ENCODE data around the gene SLC9A6.
"Not testable (repeated sequence)": the region's sequence is repeated elsewhere in the genome, so short reads cannot be mapped to it uniquely, and the experiment has no call there.

Gene SLC9A6

GRCh38 chrX:136025091-136025490, 39.9 kb downstream of the SLC9A6 start:
- DNase-seq, result no peak
- intact Hi-C loops (cut with DNase I), result loop anchor here (10.0 kb wide), 1 partner anchor 140 kb away; no protein-coding TSS in a partner anchor

DNA sequence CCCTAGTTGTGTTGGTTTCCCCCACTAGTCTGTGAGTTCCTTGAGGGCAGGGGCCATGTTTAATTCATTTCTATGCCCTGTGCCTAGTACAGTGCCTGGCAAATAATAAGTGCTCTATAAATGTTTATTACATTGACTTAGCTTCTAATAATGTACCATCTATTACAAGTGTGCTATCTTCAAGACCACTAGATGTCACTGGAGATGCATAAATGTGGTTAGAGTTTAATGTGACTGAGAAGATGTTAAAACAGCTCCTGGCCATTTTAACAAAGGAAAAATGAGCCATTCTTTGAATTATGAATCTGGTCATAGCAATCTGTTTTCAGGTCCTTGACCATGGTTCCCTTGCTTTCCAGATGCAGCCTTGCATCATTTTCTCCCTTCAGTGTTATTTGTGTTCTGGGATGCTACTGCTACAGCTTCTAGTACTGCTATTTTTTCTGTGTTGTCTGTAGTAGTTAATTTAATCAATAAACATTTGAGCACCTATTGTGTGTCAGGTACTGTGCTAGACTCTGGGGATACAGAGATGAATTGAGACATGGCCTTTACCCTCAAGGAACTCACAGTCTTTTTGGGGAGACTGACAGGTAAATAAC, 43.2 kb downstream of the SLC9A6 start:
- DNase-seq, result peak in 1 of 42 donors; percentile 17
- intact Hi-C loops (cut with DNase I), result loop anchor here (10.0 kb wide), 1 partner anchor 136 kb away; no protein-coding TSS in a partner anchor

DNA sequence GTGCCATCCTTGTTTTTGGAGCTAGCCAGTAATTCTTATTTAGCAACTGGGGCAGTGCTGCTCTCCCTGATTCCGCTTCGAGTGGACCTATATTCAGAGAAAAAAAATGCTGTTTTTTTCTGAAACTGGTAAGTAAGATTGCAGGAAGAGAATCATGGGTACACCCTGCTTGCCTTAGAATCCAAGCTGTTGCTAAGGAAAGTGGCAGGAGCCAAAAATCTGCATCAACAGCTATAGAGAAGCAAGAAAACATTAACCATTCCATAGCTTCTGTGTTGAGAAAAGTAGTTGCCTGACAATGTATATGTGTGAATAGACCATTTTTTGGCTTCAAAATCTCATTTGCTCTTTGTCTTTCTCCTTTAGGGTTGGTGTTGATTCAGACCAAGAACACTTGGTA, 44.5 kb downstream of the SLC9A6 start:
- DNase-seq, result no peak
- intact Hi-C loops (cut with DNase I), result loop anchor here (10.0 kb wide), 1 partner anchor 135 kb away; no protein-coding TSS in a partner anchor

DNA sequence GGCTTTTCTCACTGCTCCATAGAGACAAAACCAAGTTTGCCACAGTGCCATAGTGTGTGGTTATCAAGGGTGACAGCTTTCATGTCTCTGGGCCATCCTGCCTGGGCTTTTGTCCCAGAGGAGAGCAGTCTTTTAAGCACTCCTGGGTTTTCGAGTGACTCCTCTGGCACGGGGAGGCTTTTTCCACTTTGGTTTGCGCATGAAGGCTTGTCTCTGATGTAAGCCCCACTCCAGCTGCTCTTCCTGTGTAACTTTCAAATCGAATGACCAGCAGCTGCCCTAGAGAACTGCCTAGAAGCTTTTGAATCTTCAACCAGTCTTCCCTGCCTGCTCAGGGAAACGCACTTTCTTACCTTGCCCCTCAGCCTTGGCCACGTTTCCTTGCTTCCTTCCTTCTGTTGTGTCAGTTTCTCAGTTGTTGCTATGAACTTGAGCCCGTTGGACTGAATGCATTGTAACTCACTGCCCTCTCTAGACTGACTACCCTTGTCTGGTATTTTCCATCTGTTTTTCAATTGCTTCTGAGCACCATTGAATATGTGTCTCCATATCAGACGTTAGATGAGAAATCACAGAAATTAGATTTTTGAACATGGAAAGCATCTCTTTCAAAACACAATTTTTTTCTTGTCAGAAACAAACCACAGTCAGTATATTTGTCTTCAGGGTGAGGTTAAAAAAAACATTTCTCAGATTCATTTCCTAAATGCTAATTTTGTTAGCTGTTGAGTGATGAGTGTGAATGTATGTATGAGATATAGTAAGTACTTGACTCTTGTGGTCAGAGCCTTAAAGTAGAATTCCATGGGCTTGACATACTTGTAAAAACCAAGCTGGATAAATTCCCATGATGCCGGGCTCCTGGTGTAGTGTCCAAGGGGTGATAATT, 45.3 kb downstream of the SLC9A6 start:
- intact Hi-C loops (cut with DNase I), result no loop called here
- DNase-seq, result peak in 1 of 42 donors; percentile 16

GRCh38 chrX:136031626-136032025, 46.4 kb downstream of the SLC9A6 start:
- no peak for DNase-seq
- intact Hi-C loops (cut with DNase I), result no loop called here

DNA sequence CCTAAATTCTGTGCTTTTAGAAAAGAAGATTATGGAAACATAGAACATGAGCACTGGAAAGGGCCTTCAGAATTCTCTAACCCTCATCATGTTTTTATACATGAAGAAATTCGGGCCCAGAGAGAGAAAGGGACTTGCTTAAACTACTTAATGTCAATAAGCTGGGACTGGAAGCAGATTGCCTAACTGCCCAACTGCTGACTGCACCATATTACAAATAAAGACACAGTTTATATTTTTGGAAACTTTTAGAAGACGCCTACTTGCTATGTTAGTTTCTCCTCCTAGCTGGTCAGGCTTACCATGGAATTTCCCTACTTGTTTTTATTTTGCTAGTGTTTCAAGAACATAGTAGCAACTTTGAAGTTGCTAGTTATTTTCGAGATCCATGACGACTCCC, 47.1 kb downstream of the SLC9A6 start:
- DNase-seq, result no peak
- intact Hi-C loops (cut with DNase I), result no loop called here

- intact Hi-C loops (cut with DNase I), result no loop called here
- DNase-seq, result no peak
Observed at GRCh38 chrX:136034668-136035067, 49.4 kb downstream of the SLC9A6 start.

- intact Hi-C loops (cut with DNase I), result no loop called here
- no peak for DNase-seq
Observed at GRCh38 chrX:136035663-136036062, 50.4 kb downstream of the SLC9A6 start.

DNA sequence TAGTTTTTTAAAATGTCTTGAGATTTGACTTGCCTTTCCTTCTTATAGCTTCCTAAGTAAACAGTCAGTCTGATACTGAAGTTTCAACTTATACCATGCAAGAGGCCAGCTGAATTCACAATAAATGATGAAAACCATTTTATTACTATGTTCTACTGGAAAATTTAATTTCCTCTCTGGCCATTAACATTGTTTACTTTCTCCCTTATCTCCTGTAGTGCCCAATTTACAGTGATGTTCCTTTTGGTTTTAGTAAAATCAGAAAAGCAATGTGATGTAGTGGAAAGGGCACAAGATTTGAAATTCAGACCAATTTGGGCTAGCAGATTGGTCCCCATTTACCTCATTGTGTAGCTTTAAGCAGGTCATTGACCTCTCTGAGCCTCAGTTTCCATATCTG, 54.2 kb downstream of the SLC9A6 start:
- no peak for DNase-seq
- intact Hi-C loops (cut with DNase I), result no loop called here

- DNase-seq, result no peak
- intact Hi-C loops (cut with DNase I), result no loop called here
Observed at GRCh38 chrX:136039968-136040367, 54.7 kb downstream of the SLC9A6 start.

DNA sequence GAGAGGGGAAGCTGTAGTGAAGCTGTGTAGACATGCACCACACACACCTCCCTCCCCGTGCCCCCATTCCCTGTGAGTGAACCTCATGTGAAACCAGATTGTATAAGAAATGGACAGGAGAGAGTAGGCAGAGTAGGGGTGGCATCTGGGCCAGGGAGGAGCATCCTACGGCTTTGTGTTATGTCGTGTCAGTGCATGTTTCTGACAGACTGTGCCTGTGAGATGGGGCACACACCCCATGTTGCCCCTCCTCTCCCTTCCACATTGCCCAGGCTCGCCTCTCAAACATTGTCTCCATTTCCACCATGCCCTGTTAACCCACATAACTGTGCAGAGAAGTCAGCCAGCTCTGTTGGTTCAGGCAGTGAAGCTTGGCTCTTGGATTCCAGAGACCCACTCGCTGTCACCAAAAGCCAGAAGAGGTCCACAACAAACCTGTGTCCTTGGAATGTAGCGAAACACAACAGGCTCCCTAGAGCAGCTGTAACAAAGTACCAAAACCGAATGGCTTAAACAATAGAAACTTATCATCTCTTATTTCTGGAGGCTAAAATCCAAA, 56.1 kb downstream of the SLC9A6 start:
- DNase-seq, result no peak
- intact Hi-C loops (cut with DNase I), result no loop called here

DNA sequence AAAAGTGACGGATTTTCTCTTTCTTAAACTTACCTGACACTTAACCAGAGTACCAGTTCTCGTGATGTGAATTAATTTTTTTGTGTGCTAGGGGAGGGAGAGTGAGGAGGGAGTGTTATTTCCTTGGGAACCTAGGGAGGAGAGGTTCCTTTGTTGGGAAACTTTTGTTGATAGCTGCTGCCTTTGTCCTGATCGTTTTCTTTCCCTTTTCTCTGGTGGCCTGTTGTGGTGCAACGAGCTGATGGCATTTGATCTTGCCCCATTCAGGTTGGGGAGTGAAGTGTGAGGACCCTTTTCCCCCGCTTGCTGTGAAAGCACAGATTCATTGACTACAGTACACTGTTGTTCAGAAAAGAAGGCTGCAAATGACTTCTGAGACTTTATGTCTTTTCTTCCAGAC, 59.8 kb downstream of the SLC9A6 start:
- intact Hi-C loops (cut with DNase I), result no loop called here
- no peak for DNase-seq

- no peak for DNase-seq
- intact Hi-C loops (cut with DNase I), result no loop called here
Observed at GRCh38 chrX:136046295-136047015, 61.2 kb downstream of the SLC9A6 start.

DNA sequence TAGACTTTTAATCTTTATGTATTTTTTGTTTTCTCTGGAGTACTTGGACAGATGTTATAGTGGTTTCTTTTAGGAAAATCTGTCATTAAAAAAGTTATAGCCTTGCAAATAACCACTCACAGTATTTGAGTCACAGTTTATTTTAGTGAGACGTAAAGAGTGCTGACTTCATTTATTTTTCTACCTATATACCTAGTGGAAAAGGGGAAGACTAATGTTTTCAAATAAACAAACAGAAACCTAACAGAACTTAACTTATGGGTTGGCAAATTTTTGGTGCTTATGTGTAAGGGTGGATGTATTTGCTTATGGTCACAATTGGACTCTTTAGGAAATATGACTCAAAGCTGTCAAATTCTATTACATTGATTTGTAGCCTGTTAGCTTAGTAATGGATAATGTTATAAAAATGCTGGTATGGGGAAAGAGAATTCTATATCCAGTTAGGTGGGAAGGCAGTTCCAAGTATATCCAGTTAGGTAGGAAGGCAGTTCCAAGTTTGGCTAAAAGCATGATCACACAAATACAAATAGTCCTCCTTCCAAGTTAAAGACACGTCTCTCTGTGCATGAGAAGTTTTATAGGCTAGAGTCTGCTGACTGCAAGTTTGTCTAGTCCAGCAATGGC, 61.9 kb downstream of the SLC9A6 start:
- intact Hi-C loops (cut with DNase I), result no loop called here
- no peak for DNase-seq

GRCh38 chrX:136047969-136048368, 62.7 kb downstream of the SLC9A6 start:
- DNase-seq, result no peak
- intact Hi-C loops (cut with DNase I), result no loop called here

GRCh38 chrX:136048446-136048845, 63.2 kb downstream of the SLC9A6 start:
- intact Hi-C loops (cut with DNase I), result no loop called here
- no peak for DNase-seq

DNA sequence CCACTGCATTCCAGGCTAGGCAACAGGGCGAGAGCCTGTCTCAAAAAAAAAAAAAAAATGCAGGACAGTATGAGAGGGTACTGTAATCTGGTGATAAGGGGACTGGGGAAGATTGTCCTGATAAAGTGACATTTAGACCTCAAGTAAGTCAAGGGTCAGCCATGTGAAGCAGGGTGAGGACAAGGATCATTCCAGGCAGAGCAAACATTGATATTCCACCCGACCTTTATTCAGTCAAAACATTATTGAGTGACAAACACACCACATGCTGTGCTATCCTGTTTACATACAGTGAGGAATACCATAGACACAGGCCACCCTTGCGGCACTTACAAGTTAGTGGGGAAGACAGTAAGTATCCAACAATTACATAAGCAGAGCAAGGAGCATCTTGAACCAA, 64.4 kb downstream of the SLC9A6 start:
- intact Hi-C loops (cut with DNase I), result no loop called here
- DNase-seq, result no peak

GRCh38 chrX:136050875-136051274, 65.6 kb downstream of the SLC9A6 start:
- intact Hi-C loops (cut with DNase I); DNase-seq: not testable (repeated sequence)

DNA sequence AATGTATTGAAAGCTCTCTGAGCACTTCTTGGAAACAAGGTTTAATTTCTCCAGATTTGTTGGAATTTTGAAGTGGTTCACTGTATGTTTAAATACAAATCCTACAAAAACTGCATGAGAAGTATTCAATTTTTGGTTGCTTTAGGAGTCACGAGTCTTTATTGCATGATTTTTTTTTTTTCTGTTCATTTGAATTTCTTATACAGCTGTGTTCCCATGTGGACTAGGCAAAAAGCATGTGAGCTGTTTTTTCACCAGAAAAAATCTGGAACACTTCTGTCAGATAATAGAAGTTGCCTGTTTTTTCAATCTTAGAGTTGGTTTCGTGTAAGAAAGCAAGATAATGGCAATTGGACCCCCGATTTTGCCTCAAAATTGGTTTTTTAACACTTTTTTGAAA, 66.4 kb downstream of the SLC9A6 start:
- no peak for DNase-seq
- intact Hi-C loops (cut with DNase I), result no loop called here

All from head of caudate nucleus (tissue), 42 donors.